GM18909 (cell line): Measurements from ENCODE around the gene ALDH1A3.

Experiments used
- ATAC-seq: cut with Tn5 transposase; IDR thresholded peaks from one replicate; pipeline ENCODE4 v1.9.1; 2021; ENCODE audit warnings: mild to moderate bottlenecking; ENCODE audit not compliant: unreplicated experiment, poor library complexity

ALDH1A3 gene

DNA sequence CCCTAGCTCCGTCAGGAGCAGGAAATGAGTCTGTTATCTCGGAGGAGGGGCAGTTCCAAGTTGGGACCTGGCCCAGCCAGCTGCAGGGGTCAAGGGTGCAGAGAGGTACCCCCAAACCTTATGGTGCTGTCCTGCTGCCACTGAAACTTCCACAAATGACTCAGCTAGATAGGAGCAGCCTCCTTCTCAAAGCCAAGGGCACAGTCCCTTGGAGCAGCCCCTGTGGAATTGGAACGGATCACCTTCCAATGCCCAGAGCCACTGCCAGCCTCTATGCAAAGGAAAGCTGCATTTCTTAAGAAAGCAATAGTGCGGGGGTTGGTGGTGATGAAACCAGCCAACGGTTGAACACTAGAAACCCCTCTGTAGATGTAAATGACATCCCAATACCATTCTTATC lies 20.0 kb downstream of the ALDH1A3 start:
- no peak for ATAC-seq

DNA sequence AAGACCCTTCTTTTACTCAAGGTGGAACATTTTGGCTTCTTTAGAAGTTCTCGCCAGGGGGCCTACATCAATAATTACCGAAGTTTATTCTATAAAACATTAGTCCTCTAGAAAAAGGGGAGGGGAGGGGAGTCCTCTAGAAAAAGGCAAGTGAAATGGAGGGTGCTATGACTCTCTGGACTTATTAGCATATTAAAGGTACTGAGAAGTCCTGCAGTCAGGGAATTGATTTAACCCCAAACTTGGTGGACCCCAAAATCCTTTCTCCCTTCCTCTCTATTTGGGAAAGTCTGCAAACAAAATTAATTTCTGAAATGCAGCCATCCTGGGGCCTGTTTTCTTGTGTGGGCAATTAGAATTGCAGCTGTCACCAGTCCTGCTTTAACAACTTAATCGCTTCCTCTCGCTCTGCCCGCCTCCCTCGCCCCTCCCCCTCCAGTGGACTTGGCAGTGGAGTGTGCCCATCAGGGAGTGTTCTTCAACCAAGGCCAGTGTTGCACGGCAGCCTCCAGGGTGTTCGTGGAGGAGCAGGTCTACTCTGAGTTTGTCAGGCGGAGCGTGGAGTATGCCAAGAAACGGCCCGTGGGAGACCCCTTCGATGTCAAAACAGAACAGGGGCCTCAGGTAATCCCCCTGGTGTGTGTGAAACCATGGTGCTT lies 20.6 kb downstream of the ALDH1A3 start:
- ATAC-seq = no peak

DNA sequence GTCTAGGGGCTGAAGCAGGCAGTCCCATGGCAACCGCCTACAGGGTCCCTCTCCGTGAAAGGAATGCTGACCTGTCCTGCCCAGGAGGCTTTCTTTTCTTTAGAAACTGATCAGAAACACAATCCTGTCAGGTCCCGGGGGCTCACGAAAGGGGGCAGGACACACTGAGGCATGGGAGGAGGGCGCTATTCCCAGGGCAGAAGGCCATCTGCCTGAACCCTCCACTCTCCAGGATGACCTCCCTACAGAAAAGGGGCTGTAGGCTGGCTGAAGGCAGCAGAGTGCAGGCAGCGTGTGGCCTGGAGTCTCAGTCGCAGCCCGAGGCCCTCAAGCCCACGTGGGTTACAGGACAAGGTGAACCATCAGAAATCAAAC lies 21.2 kb downstream of the ALDH1A3 start:
- ATAC-seq = no peak

DNA sequence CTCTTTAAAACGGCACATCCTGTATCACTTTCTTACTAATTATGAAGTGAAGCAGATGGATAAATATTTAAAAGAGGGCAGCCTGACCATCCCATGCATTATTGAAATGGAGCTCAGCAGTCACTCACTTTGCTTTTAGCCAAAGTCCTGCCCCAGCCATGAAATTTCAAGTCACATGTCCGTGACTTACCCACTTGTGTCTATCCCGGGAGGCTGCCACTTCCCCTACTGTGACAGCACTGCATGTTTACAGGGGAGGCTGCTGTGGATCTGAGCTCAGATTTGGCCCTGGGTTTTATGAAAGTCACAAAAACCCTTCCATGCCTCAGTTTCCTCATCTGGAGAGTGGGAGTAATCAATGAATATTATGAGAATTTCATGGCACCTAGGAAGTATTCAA lies 21.7 kb downstream of the ALDH1A3 start:
- no peak for ATAC-seq

DNA sequence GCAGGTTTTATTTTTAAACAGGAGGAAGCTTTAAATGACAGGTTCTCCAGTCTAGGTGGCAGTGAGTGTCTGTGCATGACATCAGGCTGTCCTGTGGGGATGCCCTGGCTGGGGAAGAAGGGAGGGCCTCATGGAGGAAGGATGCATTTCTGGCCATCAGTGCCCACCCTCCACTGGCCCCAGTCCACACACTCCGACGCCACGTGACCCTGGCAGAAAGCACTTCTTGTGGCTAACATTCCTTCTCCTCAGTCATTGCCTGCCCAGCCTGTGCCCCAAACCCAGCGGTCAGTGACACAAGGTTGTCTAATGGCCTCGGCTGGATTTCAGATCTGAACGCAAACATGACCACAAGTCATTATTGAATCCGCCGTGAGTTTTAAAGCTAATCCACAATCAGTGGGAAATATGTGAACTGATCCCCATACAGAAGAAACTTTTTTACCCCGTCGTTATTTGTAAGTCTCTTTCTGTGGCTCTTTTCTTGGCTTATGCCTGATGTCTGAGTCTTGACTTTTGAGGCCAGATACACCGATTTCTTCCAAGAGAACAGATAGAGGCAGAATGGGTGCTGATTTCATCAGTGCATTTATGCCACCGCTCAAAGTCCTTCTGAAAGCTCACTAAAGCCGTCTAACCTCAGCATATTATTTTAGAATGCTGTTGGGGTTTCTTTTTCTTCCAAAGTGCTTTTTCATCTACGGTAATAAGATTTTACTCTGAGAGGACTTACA lies 22.2 kb downstream of the ALDH1A3 start:
- ATAC-seq = no peak

DNA sequence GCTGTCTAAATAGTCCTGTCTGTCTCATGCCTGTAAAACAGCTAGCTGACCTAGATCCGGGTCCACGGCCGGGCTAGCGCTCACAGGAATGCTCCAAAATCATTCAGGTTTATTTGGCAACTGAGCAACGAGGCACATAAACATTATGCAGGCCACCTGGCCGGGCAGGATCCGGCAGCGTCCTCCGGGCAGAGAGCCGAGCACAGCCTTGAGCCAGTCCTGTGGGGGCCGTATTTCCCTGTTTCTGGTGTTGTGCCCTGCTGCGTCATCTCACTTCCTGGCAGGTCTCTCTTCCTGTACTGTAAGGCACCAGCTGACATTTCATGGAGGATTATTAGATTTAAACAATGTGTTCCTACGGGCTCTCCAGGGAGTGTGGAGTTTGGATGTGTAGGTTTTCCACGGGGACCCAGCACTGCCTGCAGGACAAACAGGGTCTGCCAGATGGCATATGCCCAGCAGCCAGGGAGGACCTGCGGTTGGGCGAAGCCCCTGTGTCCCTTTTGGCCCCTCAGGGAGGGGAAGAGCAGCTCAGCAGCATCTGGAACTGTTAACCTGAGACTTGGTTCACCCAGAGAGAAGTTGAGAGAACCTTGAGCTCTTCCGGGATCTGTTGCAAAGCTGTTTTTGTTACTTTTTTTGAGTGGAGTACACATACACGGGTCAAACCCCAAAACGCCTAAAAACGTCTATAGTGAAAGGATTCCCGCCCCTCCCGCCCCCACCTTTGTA lies 23.0 kb downstream of the ALDH1A3 start:
- no peak for ATAC-seq

DNA sequence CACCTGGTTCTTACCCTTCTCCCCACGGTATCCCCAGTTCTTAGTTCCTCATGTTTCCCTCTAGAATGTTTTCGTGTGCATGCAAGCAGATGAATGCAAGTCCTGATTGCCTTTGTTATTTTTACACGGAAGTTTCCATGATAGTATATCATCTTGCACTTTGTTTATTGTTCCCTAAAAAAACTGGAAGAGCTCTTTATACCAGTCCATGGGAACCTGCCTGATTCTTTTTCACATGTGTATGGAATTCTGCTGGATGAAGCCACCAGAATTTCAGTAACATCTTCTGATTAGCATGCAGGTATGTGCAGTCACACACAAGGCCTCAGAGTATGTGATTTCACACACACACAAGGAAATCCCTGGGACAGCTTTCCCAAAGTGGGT lies 23.5 kb downstream of the ALDH1A3 start:
- no peak for ATAC-seq

DNA sequence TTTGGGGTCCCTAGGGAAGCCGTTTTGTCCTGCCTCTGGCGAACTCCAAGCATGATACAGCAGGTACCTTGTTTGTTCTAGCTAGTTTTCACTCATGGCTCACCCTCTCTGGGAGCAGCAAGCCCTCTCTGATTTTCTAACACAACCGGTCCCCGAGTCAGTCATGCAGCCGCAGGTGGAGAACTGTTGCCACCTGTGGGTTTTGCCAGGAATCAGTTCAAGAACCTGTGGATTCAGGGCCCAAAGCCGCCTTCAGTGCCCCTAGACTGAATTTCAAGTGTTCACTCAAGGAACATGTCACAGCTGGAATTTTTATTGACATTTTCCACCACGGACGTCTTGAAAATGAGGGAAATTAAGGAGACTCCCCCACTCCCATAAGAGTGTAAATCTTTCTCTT lies 26.2 kb downstream of the ALDH1A3 start:
- ATAC-seq = no peak

DNA sequence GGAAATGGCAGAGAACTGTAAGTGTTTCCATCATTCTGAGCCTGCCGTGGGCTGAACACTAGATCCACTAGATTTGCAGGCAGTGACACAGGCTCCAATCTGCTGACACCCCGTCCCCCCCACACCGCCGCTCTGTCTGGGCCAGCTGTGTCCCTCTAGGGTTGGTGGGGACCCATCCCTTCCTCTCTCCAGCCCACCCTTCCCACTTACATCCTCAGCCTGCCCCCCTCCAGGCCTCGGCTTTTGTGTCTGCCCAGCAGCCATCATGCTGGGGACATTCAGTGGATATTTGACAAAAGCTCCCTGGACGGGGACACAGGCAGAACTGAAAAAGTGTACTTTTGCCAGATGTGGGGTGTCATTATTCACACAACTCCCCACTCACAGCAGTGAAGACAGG lies 28.8 kb downstream of the ALDH1A3 start:
- no peak for ATAC-seq

DNA sequence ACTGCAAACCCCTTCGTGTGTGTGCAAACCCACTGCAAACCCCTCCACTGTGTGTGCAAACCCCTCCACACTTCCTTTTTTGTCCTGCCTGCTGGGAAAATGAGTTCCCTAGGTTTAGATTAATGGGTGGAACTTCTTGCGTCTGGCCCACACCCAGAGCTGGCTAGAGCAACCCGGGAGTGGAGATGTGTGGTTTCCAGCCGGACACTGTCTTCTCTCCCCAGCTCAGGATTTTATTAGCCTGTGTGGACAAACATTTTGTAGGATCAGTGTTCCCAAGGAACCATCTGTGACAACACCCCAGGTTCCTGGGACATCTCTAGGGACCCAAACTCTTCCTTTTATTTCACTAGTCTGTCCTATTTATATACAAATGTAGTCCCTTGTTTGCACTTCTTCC lies 29.9 kb downstream of the ALDH1A3 start:
- ATAC-seq = no peak

DNA sequence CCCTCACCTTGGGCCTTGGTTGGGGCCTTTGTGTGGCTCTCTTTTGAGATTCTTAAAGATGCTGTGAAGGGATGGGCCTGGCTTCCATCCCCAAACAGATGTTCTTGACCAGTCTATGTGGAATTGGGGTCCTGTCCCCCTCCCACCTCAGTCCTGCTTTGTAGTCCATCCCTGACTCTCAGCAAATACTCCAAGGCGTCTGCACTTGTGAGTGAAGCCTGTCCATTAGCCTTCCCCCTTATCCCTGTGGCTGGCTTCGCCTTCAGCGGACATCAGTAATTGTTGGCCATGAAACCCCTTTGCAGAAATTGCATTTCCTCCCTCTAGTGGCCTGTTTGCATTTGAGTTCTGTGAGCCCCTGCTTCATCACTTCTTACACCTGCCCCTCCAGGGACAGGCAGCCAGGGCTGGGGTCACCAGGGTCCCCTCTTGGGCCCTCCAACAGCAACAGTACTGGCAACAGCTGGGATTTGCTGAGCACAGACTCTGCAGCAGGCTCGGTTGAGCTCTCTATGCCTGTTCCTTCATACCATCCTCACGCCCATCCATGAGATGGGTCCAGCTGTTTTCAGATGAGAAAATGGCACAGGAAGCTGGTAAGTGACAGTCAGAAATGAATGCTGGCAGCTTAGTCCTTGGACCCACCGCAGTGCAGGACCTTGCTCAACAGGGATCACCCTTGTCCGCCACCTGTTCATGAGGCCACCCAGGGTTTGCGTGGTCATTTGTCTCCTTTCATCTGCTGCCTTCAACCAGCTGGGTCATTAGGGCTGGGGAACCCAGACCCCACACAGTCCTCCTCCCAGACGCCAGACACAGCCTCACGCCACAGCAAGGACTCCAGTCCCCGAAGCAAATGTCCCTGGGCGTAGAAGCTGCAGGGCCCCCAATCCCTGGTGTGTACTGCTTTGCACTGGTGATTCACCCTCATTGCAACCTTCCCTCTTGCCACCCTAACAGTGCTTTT lies 30.6 kb downstream of the ALDH1A3 start:
- no peak for ATAC-seq

DNA sequence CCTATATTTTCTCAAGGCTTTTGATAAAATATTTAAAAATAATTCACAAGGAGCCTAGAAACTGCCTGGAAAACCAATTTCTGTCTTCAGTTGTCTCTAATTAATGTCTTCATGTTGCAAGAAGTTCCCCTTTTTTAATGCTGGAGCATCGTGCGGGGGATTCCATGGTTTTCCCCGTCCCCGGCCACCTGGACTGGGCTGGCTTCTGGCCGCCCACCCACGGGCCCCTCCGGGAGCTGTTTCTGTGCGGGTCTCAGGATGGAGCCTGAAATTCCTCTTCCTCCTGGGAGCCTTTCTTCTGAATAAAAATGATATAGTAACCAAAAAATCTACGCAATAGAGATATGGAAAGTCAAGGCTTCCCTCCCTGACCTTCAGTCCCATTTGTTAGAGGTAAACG lies 31.5 kb downstream of the ALDH1A3 start:
- ATAC-seq = no peak

DNA sequence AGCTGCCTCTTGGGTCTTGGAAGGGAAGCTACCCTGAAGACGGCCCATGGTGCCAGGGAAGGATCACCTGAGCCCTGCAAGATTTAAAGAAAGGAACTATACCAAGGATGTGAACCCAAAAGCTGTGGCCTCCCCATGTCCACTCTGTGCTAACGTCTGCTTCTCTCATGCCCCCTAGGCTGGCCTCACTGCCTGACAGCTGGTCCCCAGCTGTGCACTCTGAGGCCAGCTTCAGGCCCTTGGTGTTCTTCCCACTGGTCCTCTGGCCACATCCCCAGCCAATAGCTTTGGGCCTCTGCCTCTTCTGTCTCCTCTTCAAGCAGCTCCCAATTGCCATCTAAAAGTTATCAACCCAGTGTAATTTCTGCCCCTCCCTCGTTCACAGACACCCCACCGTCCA lies 34.3 kb downstream of the ALDH1A3 start:
- ATAC-seq = no peak

DNA sequence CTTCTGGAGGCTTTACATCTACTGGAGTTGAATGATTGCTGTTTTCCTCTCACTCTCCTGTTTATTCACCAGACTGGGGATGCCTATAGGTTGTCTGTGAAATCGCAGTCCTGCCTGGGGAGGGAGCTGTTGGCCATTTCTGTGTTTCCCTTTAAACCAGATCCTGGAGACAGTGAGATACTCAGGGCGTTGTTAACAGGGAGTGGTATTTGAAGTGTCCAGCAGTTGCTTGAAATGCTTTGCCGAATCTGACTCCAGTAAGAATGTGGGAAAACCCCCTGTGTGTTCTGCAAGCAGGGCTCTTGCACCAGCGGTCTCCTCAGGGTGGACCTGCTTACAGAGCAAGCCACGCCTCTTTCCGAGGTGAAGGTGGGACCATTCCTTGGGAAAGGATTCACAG lies 35.2 kb downstream of the ALDH1A3 start:
- ATAC-seq = no peak

DNA sequence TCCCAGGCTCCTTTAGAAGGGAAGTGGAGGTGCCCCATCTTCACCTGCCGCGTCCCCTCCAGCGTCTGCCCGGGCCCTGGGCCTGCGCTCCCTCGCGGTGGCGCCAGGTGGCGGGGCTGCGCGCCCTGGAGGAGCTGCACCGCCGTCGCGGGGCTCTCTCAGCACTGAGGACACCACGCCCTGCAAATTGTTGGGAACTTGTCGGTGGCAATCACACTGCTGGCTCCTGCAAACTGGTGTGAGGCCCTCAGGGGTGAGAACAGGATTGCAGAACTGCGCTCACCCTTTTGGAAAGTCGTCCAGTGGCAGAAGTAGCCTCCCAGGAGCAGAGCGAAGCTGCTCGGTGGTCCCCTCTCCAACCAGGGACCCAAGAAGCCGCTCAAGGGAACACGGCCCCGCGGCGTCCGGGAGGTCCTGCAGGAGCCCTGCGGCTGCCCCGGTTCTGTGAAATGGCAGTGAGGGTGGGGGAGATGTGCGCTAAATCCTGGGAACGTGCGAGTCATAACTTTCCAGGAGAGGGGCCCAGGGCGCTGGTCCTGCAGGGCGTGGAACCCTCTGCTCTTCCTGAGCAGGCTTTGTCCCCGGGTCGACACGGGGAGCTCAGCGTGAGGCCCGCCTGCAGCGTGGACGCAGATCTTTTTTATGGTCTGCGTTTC lies 38.5 kb downstream of the ALDH1A3 start:
- peak; percentile 71 for ATAC-seq

DNA sequence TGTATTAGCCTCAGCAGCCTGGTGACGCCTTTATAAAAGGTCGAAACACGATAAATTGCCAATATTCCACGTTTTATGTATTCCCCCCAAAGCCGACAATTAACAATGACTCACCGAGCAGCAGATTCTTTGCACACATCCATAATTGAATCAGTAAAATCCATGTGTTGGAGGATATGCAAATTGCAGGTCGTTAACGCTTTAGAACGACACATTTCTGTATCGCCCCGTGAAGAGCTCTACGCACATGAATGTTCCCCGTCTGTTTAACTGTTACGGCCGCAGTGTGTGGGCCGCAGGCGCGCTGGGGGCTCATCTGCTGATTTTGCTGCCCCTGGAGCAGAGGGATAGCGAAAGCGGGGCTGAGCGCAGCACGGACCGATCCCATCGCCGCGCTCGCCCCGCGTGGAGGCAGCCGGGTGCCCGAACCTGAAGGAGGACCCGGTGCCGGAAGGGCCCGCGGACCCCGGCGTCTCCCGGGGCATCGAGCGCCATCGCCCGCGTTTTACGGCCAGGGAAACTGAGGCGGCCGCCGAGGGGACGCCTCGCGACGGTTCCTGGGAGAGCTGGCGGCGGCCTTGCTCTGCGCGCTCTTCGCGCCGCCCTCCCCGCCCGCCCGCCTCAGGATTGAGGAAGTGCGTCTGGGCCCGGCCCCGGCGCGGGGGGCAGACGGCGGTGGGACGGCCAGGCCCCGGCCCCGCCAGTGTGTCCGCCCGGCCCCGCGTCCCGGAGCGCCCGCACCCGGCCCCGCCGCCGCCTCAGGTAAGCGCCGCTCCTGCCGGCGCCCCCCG lies 39.3 kb downstream of the ALDH1A3 start, which contains the start of gene LRRK1:
Gene LRRK1, plus strand, starts transcription at position 668 of the 791 bp plus-strand sequence. CDS start 5,276 bp downstream, outside the sequence.
- peak; percentile 32 for ATAC-seq

DNA sequence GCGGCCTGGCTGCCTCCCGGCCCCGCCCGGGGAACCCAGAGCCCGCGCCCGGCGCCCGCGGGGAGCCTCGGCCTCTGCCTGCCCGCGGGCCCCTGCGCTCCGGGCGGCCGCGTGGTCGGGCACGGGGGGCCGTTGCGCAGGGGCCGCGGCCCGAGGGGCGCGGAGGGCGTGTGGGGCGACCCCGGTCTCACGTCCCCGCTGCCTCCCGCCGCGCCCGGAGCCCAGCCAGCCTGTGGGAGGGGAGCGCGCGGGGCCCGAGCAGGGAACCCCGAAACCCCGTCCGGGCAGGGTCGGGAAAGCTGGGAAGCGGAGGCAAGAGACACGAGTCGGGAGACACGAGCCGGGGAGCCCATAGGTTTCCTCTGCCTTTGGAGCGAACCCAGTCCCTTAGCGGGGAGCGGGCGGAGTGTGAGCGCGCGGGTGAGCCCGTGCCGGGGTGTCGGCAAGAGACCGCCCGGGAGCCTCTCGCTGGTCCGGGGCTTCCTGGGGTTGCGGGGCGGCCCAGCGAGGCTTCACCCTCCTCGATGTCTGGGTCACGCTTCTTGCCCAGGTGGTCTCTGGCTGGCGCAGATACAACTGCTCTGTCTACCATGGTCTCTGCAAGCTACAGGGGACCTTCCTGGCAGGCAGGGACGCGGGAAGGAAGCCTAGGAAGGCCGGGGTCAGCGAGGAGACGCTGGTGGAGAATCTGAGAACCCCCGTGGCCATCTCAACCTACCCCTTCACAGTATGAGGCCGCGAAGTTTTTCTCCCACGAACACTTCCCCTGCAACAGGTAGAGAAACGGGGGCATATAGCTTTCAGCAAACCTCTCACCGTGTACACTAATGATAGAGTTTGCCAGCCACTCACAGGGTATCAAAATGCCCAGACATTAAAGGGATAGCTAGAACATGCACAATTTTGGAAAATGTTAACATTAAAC lies 40.1 kb downstream of the ALDH1A3 start:
- ATAC-seq = peak; percentile 7
